CD4-positive, alpha-beta T cell treated with Interleukin-4 for 1 hour (primary cell): Measurements from ENCODE around the gene ZNRF3.
"Not testable (repeated sequence)": the region's sequence is repeated elsewhere in the genome, so short reads cannot be mapped to it uniquely, and the experiment has no call there.

ENCODE experiments used
- DNase-seq, 2 donors: peaks; one replicate each; pipeline ENCODE4 v3.0.0-alpha.2; 2020 to 2022

The ZNRF3 gene

GRCh38 chr22:28934026-28934425, 50.7 kb downstream of the ZNRF3 start:
- no peak for DNase-seq

- no peak for DNase-seq
These were observed 51.8 kb downstream of the ZNRF3 start for GRCh38 chr22:28935140-28935539.

GRCh38 chr22:28935713-28936112, 52.3 kb downstream of the ZNRF3 start:
- DNase-seq: no peak

DNA sequence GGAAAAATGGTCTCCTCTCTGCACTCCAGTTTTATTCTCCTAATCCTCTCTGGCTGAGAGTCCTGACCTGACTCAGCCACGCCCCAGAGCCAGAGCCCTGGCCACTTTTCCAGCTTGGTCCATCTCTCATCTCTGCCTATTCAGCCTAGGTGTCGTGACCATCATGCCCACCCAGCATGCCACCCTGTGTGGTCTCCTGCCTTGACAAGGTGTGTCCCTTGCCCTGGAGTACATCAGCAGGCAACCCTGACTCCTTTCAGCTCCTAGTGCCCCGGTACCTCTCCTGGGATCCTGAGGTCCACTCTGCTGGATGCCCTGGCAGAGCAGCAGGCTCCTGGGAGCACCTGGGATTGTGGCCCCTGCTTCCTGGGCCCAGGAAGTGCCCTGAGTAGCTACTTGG, 52.8 kb downstream of the ZNRF3 start:
- no peak for DNase-seq

- no peak for DNase-seq
These were observed 54.0 kb downstream of the ZNRF3 start for GRCh38 chr22:28937206-28938025.

DNA sequence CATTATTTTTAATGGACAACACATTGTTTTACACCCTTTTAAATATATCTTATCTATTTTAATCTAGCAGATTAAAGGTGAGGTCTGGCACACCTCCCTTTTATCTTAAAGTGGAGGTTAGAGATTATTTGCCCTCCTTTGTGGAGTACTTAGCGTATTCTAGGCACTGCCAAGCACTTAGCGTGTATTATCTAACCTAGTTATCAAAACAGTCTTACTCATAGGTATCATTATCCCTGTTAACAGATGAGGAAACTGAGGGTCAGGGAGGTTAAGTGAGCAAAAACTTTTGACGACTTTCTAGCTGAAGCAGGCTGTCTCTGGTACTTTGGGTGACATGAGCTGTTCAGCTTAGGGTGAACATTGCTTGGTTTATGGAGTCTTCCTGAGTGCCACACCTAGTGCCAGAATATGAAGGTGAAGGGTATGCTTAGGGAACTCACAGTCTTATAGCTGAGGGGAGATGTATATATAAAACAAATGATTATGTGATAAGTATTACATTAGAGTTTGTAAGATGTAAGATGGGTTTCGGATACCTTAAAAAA, 55.0 kb downstream of the ZNRF3 start:
- DNase-seq: no peak

- no peak for DNase-seq
These were observed 56.0 kb downstream of the ZNRF3 start for GRCh38 chr22:28939394-28939793.

- no peak for DNase-seq
These were observed 56.6 kb downstream of the ZNRF3 start for GRCh38 chr22:28939932-28940331.

DNA sequence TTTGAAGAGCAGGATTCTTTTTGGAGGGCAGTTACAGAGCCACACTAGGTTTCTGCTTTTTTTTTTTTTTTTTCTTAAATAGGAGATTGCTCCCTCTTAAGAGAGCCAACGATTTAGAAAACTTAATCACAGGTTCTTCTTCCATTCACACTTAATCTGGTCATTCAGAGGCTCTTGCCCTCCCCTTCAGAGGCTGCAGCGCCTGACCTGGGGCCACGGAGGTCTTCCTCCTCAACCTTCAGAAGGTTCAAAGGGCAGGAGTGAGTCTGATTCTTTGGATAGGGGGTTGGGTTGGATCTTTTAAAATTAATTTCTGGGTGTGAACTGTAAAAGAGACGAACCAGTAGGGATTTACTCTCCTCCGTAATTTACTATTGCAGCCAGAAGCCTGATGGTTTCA, 57.1 kb downstream of the ZNRF3 start:
- DNase-seq: no peak

DNA sequence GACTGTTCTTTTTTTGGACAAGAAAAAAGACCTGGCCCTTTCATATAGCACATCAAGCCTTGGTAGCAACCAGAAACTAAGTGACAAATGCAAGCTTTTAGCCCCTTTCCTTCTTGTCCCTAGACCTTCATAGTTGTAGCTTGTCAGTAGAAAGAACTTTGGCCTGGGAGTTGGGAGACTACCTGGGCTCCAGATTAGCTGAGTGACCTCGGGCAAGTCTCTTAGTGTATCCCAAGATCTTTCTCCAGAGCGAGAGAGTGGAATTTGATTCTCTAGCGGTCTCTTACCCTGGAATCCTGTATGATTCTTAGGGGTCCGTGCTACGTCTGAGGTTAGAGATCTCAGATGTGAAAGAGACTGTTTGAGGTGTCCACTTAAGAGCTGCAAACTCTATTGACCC, 59.0 kb downstream of the ZNRF3 start:
- DNase-seq: no peak

- DNase-seq: no peak
These were observed 59.6 kb downstream of the ZNRF3 start for GRCh38 chr22:28942801-28943500.

DNA sequence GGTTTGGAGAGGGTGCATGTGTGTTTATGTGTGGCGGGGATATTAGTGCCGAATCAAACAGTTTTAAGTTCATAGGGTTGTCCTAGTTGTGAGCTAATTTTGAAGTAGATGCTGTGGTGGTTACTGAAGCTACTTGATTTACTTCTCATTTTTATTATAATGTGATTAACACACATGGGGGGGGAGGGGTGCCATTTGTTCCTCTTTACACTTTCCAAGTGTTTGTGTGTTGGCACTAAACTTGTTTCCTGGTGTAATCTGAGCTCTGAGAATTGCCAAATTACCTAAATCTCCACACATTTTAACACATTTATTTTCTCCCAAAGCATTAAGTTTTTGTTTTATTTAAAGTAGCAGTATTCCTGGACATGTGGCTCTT, 60.1 kb downstream of the ZNRF3 start:
- DNase-seq: peak in 1 of 2 donors; percentile 16

GRCh38 chr22:28947125-28947524, 63.8 kb downstream of the ZNRF3 start:
- DNase-seq: no peak

GRCh38 chr22:28948424-28948823, 65.1 kb downstream of the ZNRF3 start:
- no peak for DNase-seq

GRCh38 chr22:28948860-28949551, 65.6 kb downstream of the ZNRF3 start:
- DNase-seq: not testable (repeated sequence)

DNA sequence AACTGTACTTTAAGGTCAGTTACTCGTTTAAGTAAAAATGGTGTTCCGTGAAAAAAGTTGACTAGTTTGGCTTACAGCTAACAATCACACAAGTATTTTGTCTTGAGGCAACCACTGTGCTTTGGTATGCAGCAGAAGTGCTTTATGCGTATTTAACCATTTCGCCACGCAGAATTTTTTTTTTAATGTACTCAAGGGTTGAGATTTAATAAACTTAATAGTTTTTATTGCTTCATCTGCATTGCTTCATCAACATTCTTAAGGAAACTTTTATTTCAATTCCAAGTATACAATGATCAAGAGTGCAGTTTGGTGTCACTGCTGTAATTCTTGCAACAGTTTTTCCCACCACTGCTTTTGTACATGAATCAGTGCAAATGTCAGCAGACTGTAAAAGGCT, 66.4 kb downstream of the ZNRF3 start:
- no peak for DNase-seq

- no peak for DNase-seq
These were observed 67.4 kb downstream of the ZNRF3 start for GRCh38 chr22:28950617-28951411.

DNA sequence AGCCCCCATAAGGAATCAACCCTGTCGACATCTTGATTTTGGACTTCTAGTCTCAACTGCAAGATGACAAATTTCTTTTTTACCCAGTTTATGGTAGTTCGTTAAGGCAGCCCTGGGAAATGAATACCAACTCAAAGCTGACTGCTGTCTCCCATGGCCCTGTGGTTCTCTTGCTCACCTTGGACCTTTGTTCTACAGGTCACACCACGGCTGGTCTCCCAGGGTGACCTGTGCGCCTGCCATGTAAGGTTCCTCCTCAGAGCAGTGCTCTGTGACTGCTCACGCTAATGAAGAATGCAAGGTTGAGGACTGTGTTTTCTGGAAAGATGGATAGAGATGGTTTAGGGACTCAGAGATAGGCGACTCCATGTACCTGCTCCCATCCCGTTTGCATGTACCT, 68.2 kb downstream of the ZNRF3 start:
- no peak for DNase-seq

- no peak for DNase-seq
These were observed 68.7 kb downstream of the ZNRF3 start for GRCh38 chr22:28951969-28952521.

DNA sequence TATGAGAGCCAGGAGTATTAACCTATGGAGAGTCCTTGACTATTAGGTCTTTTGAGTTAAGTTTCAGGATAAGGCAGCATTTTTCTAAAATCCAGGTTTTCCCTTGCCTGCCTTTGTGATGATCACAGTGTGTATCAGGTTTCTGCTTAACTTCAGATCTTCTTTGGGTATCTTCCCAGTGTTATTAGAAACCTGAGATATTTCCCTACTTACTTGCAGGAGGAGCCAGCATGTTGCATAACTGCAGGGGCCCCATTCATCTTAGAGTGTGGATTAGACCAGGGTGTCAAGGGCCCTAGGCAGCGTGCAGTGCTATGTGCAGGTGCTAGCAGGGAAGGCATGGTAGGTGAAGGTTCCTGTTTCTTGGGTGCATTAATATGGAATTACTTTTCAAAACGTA, 69.5 kb downstream of the ZNRF3 start:
- DNase-seq: no peak

- DNase-seq: no peak
These were observed 70.0 kb downstream of the ZNRF3 start for GRCh38 chr22:28953403-28953802.
